HFFc6 (cell line): ENCODE measurements around the gene PRKCE. TPM values are rescaled to one million over a fixed set of nuclear protein-coding genes. Genes with fewer than 3 reads are reported as not detected.

Source experiments
- DNase-seq: peaks from one replicate; pipeline ENCODE4 v3.0.0-alpha.2; 2018
- H3K27ac Mint-ChIP-seq: 2 replicates; pipeline ENCODE4 v1.8.0; 2020; ENCODE audit warnings: mild to moderate bottlenecking, mixed read lengths
- H3K27me3 Mint-ChIP-seq: 2 replicates; pipeline ENCODE4 v1.8.0; 2021; ENCODE audit warnings: mild to moderate bottlenecking, moderate library complexity, mixed read lengths; ENCODE audit not compliant: insufficient read depth
- H3K36me3 Mint-ChIP-seq: 2 replicates; pipeline ENCODE4 v1.8.0; 2021; ENCODE audit warnings: low read depth, mixed read lengths
- H3K4me1 Mint-ChIP-seq: 2 replicates; pipeline ENCODE4 v1.8.0; 2020; ENCODE audit warnings: low read depth, mixed read lengths
- H3K4me3 Mint-ChIP-seq: 2 replicates; pipeline ENCODE4 v1.8.0; 2020; ENCODE audit warnings: mild to moderate bottlenecking, moderate library complexity, mixed read lengths
- H3K9me3 Mint-ChIP-seq: 2 replicates; pipeline ENCODE4 v1.8.0; 2020; ENCODE audit warnings: mild to moderate bottlenecking, mixed read lengths
- CTCF ChIP-seq: fragments of 200-600 bp; sonication (generic); IDR thresholded peaks from 2 replicates; pipeline ENCODE4 v1.5.0; 2021; ENCODE audit warnings: antibody characterized with exemption, mild to moderate bottlenecking
- total RNA-seq, 6 experiments: library from RNA; stranded (reverse); fragmentation: NEBNext Ultra II Directional; extraction: Animal tissue kit (Norgen Biotek cat#: 25700); gene quantifications; 2 replicates in 1 of 6; 3 replicates in 5 of 6; pipeline ENCODE4 v1.2.3, GENCODE V29; 2021

The PRKCE gene
- total RNA-seq, 6 experiments from 2014 or later, result 10.8 to 13.7 (median 12.0) TPM

DNA sequence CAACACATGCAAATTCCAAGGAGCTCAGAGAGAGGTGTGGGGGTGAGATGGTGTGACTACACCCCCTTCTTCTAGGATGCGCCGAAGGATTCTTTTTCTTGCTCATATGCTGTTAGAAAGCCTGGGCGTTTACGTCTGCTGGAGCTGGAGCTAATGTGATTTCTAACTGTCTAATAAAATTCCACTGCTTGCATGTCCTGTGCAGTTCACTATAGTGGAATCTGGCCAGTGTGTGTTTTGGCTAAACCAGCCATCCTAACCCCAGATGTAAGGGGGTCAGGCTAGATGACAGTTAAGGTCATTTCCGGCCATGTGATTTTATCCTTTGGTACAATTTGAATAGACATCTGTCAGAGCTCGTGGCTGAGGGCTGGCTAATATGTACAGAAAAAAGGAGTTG is 194.1 kb downstream of the PRKCE start:
- TF ChIP-seq CTCF, result no peak
- Mint-ChIP-seq H3K27ac (no peak overlapping the region), H3K4me1 (peaks cover 45% of the 10 kb centered on the region), H3K27me3 (peaks cover 4% of the 10 kb centered on the region; the same call in 1 of the 2 replicates), H3K4me3 (no peak overlapping the region), H3K9me3 (peaks cover 7% of the 10 kb centered on the region), H3K36me3 (peaks cover 22% of the 10 kb centered on the region)
- DNase-seq, result no peak

GRCh38 chr2:45849491-45850283 is 198.2 kb downstream of the PRKCE start:
- H3K27ac Mint-ChIP-seq, result peak overlapping the region; percentile 92
- H3K4me1 Mint-ChIP-seq, result peaks cover 60% of the 10 kb centered on the region

GRCh38 chr2:45850558-45850957 is 199.1 kb downstream of the PRKCE start:
- Mint-ChIP-seq H3K4me3 (peak overlapping the region; percentile 77; the same call in 1 of the 2 replicates), H3K4me1 (peaks cover 58% of the 10 kb centered on the region), H3K27ac (peak overlapping the region; percentile 92), H3K36me3 (peaks cover 31% of the 10 kb centered on the region), H3K9me3 (peaks cover 14% of the 10 kb centered on the region), H3K27me3 (peaks cover 2% of the 10 kb centered on the region; the same call in 1 of the 2 replicates)
- DNase-seq, result no peak
- TF ChIP-seq CTCF, result no peak

More at GRCh38 chr2:45849491-45850283, 198.2 kb downstream of the PRKCE start:
- Mint-ChIP-seq H3K4me3 (peak overlapping the region; percentile 77), H3K36me3 (peaks cover 31% of the 10 kb centered on the region), H3K9me3 (peaks cover 14% of the 10 kb centered on the region), H3K27me3 (peaks cover 2% of the 10 kb centered on the region; the same call in 1 of the 2 replicates)
- peak; percentile 83 for DNase-seq
- TF ChIP-seq CTCF, result no peak

DNA sequence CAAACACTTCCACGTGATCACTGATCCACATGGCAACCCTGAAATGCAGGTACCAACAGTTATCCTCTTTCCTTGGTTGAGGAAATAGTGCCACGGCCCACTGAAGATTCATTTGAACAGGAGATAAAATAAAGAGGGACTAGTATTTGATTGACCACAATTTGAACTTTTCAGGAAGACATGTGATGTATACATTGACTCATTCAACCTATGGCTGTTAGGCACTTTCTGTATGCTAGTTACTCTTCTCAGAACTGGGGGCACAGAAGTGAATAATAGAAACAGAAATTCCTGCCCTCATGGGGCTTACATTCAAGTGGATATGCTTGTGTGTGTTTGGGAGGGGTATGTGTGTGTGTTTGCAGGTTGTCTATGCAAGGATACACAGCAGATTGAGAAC is 199.6 kb downstream of the PRKCE start:
- peaks cover 2% of the 10 kb centered on the region; the same call in 1 of the 2 replicates for H3K27me3 Mint-ChIP-seq
- DNase-seq, result peak; percentile 8
- peaks cover 14% of the 10 kb centered on the region for H3K9me3 Mint-ChIP-seq
- peak overlapping the region; percentile 40; the same call in 1 of the 2 replicates for H3K4me3 Mint-ChIP-seq
- peaks cover 31% of the 10 kb centered on the region for H3K36me3 Mint-ChIP-seq
- TF ChIP-seq CTCF, result no peak
- H3K4me1 Mint-ChIP-seq, result peaks cover 56% of the 10 kb centered on the region
- peak overlapping the region; percentile 72 for H3K27ac Mint-ChIP-seq

- Mint-ChIP-seq H3K36me3 (peaks cover 29% of the 10 kb centered on the region), H3K4me1 (peaks cover 62% of the 10 kb centered on the region), H3K27ac (peak overlapping the region; percentile 72), H3K27me3 (peaks cover 2% of the 10 kb centered on the region; the same call in 1 of the 2 replicates), H3K4me3 (peak overlapping the region; percentile 40; the same call in 1 of the 2 replicates), H3K9me3 (peaks cover 18% of the 10 kb centered on the region)
- peak; percentile 85 for DNase-seq
- TF ChIP-seq CTCF, result no peak
These were observed 200.3 kb downstream of the PRKCE start for GRCh38 chr2:45851576-45852304.
